Stimulated activated naive CD8-positive, alpha-beta T cell treated with anti-CD3 and anti-CD28 coated beads, Interleukin-15, Interleukin-2, amounts not matched to agents 100 ng/mL and 50 ng/mL, for 24 hours (primary cell): ENCODE measurements around the gene MYO1E.
"Not testable (repeated sequence)": the region's sequence is repeated elsewhere in the genome, so short reads cannot be mapped to it uniquely, and the experiment has no call there.

ENCODE experiments used
- H3K27ac Mint-ChIP-seq: one replicate; pipeline ENCODE4 v1.8.0; 2021; ENCODE audit warnings: mild to moderate bottlenecking, mixed read lengths
- H3K27me3 Mint-ChIP-seq: one replicate; pipeline ENCODE4 v1.8.0; 2021; ENCODE audit warnings: mixed read lengths
- H3K36me3 Mint-ChIP-seq: one replicate; pipeline ENCODE4 v1.8.0; 2021; ENCODE audit warnings: low read depth, mixed read lengths
- H3K4me1 Mint-ChIP-seq: one replicate; pipeline ENCODE4 v1.8.0; 2021; ENCODE audit warnings: low read depth, mixed read lengths
- H3K4me3 Mint-ChIP-seq: one replicate; pipeline ENCODE4 v1.8.0; 2021; ENCODE audit warnings: mild to moderate bottlenecking, mixed read lengths
- H3K9me3 Mint-ChIP-seq: one replicate; pipeline ENCODE4 v1.8.0; 2021; ENCODE audit warnings: mixed read lengths

MYO1E gene

GRCh38 chr15:59399465-59400102 is 26.9 kb upstream of the MYO1E start:
- Mint-ChIP-seq H3K36me3 (no peaks in the 10 kb centered on the region), H3K27ac (no peak overlapping the region), H3K27me3 (peaks cover 32% of the 10 kb centered on the region), H3K4me3 (peak overlapping the region; percentile 5), H3K4me1 (peaks cover 44% of the 10 kb centered on the region), H3K9me3 (no peaks in the 10 kb centered on the region)

- Mint-ChIP-seq H3K4me1 (peaks cover 50% of the 10 kb centered on the region), H3K36me3 (no peaks in the 10 kb centered on the region), H3K27ac (no peak overlapping the region), H3K9me3 (no peaks in the 10 kb centered on the region), H3K4me3 (no peak overlapping the region), H3K27me3 (peaks cover 32% of the 10 kb centered on the region)
Measured at GRCh38 chr15:59398220-59398619, 25.5 kb upstream of the MYO1E start.

- no peak overlapping the region for H3K27ac Mint-ChIP-seq
- H3K27me3 Mint-ChIP-seq, result peaks cover 29% of the 10 kb centered on the region
- no peak overlapping the region for H3K4me3 Mint-ChIP-seq
- H3K4me1 Mint-ChIP-seq, result peaks cover 56% of the 10 kb centered on the region
- H3K36me3 Mint-ChIP-seq, result no peaks in the 10 kb centered on the region
- no peaks in the 10 kb centered on the region for H3K9me3 Mint-ChIP-seq
Measured at GRCh38 chr15:59396679-59397078, 24.0 kb upstream of the MYO1E start.

- H3K9me3 Mint-ChIP-seq, result no peaks in the 10 kb centered on the region
- H3K27ac Mint-ChIP-seq, result no peak overlapping the region
- peaks cover 25% of the 10 kb centered on the region for H3K27me3 Mint-ChIP-seq
- H3K36me3 Mint-ChIP-seq, result no peaks in the 10 kb centered on the region
- peaks cover 51% of the 10 kb centered on the region for H3K4me1 Mint-ChIP-seq
- no peak overlapping the region for H3K4me3 Mint-ChIP-seq
Measured at GRCh38 chr15:59396211-59396610, 23.5 kb upstream of the MYO1E start.

GRCh38 chr15:59394166-59394661 is 21.5 kb upstream of the MYO1E start:
- H3K27ac Mint-ChIP-seq, result no peak overlapping the region
- H3K4me3 Mint-ChIP-seq, result no peak overlapping the region
- peaks cover 40% of the 10 kb centered on the region for H3K4me1 Mint-ChIP-seq
- peaks cover 14% of the 10 kb centered on the region for H3K27me3 Mint-ChIP-seq
- no peaks in the 10 kb centered on the region for H3K9me3 Mint-ChIP-seq
- no peaks in the 10 kb centered on the region for H3K36me3 Mint-ChIP-seq

GRCh38 chr15:59392299-59392698 is 19.6 kb upstream of the MYO1E start:
- no peak overlapping the region for H3K4me3 Mint-ChIP-seq
- no peaks in the 10 kb centered on the region for H3K36me3 Mint-ChIP-seq
- H3K27me3 Mint-ChIP-seq, result peaks cover 9% of the 10 kb centered on the region
- no peak overlapping the region for H3K27ac Mint-ChIP-seq
- peaks cover 30% of the 10 kb centered on the region for H3K4me1 Mint-ChIP-seq
- H3K9me3 Mint-ChIP-seq, result no peaks in the 10 kb centered on the region

- Mint-ChIP-seq H3K27ac (no peak overlapping the region), H3K4me1 (peaks cover 8% of the 10 kb centered on the region), H3K9me3 (no peaks in the 10 kb centered on the region)
Measured at GRCh38 chr15:59388670-59389069, 16.0 kb upstream of the MYO1E start.

GRCh38 chr15:59387196-59387878 is 14.7 kb upstream of the MYO1E start:
- not testable (repeated sequence) for H3K27me3 Mint-ChIP-seq, H3K27ac Mint-ChIP-seq, H3K4me1 Mint-ChIP-seq, H3K9me3 Mint-ChIP-seq, H3K4me3 Mint-ChIP-seq, H3K36me3 Mint-ChIP-seq

More at GRCh38 chr15:59388670-59389069, 16.0 kb upstream of the MYO1E start:
- no peaks in the 10 kb centered on the region for H3K27me3 Mint-ChIP-seq
- H3K4me3 Mint-ChIP-seq, result no peak overlapping the region
- no peaks in the 10 kb centered on the region for H3K36me3 Mint-ChIP-seq

GRCh38 chr15:59385171-59385570 is 12.5 kb upstream of the MYO1E start:
- H3K27me3 Mint-ChIP-seq, result no peaks in the 10 kb centered on the region
- H3K27ac Mint-ChIP-seq, result no peak overlapping the region
- H3K36me3 Mint-ChIP-seq, result no peaks in the 10 kb centered on the region
- no peaks in the 10 kb centered on the region for H3K9me3 Mint-ChIP-seq
- no peaks in the 10 kb centered on the region for H3K4me1 Mint-ChIP-seq
- no peak overlapping the region for H3K4me3 Mint-ChIP-seq

- H3K27me3 Mint-ChIP-seq, result peaks cover 2% of the 10 kb centered on the region
- peak overlapping the region; percentile 52 for H3K27ac Mint-ChIP-seq
- H3K4me3 Mint-ChIP-seq, result no peak overlapping the region
- H3K9me3 Mint-ChIP-seq, result no peaks in the 10 kb centered on the region
- no peaks in the 10 kb centered on the region for H3K36me3 Mint-ChIP-seq
- H3K4me1 Mint-ChIP-seq, result no peaks in the 10 kb centered on the region
Measured at GRCh38 chr15:59384507-59384906, 11.8 kb upstream of the MYO1E start.

GRCh38 chr15:59380902-59381610 is 8.4 kb upstream of the MYO1E start:
- H3K27me3 Mint-ChIP-seq, result peaks cover 3% of the 10 kb centered on the region
- H3K27ac Mint-ChIP-seq, result no peak overlapping the region
- H3K4me3 Mint-ChIP-seq, result no peak overlapping the region
- no peaks in the 10 kb centered on the region for H3K4me1 Mint-ChIP-seq
- H3K36me3 Mint-ChIP-seq, result no peaks in the 10 kb centered on the region
- no peaks in the 10 kb centered on the region for H3K9me3 Mint-ChIP-seq

- Mint-ChIP-seq H3K4me1 (no peaks in the 10 kb centered on the region), H3K4me3 (no peak overlapping the region), H3K9me3 (no peaks in the 10 kb centered on the region), H3K27ac (no peak overlapping the region), H3K27me3 (peaks cover 7% of the 10 kb centered on the region), H3K36me3 (no peaks in the 10 kb centered on the region)
Measured at GRCh38 chr15:59379531-59379930, 6.9 kb upstream of the MYO1E start.

GRCh38 chr15:59378855-59379254 is 6.2 kb upstream of the MYO1E start:
- peaks cover 13% of the 10 kb centered on the region for H3K27me3 Mint-ChIP-seq
- H3K4me3 Mint-ChIP-seq, result no peak overlapping the region
- H3K4me1 Mint-ChIP-seq, result no peaks in the 10 kb centered on the region
- H3K9me3 Mint-ChIP-seq, result no peaks in the 10 kb centered on the region
- no peak overlapping the region for H3K27ac Mint-ChIP-seq
- no peaks in the 10 kb centered on the region for H3K36me3 Mint-ChIP-seq

GRCh38 chr15:59377924-59378323 is 5.3 kb upstream of the MYO1E start:
- H3K36me3 Mint-ChIP-seq, result no peaks in the 10 kb centered on the region
- peaks cover 22% of the 10 kb centered on the region for H3K27me3 Mint-ChIP-seq
- H3K27ac Mint-ChIP-seq, result no peak overlapping the region
- peaks cover 5% of the 10 kb centered on the region for H3K4me1 Mint-ChIP-seq
- no peak overlapping the region for H3K4me3 Mint-ChIP-seq
- H3K9me3 Mint-ChIP-seq, result no peaks in the 10 kb centered on the region

- Mint-ChIP-seq H3K4me1 (peaks cover 10% of the 10 kb centered on the region), H3K9me3 (no peaks in the 10 kb centered on the region), H3K27me3 (peaks cover 28% of the 10 kb centered on the region), H3K4me3 (no peak overlapping the region), H3K27ac (no peak overlapping the region), H3K36me3 (no peaks in the 10 kb centered on the region)
Measured at GRCh38 chr15:59376733-59377132, 4.1 kb upstream of the MYO1E start.
